Ishikawa (cell line): Measurements from ENCODE around the gene LCP2.

Experiments
- CEBPB ChIP-seq: IDR thresholded peaks from 2 replicates; pipeline ENCODE4 v1.6.1; 2012
- EGR1 ChIP-seq: IDR thresholded peaks from 2 replicates; pipeline ENCODE4 v1.6.1; 2012
- EP300 ChIP-seq: IDR thresholded peaks from 2 replicates; pipeline ENCODE4 v1.6.1; 2012; ENCODE audit warnings: borderline replicate concordance
- MAX ChIP-seq: IDR thresholded peaks from 2 replicates; pipeline ENCODE4 v1.6.1; 2012
- YY1 ChIP-seq: IDR thresholded peaks from 2 replicates; pipeline ENCODE4 v1.6.1; 2012; ENCODE audit warnings: low read depth

GRCh38 chr5:170294057-170294456 is 3.5 kb downstream of the LCP2 start:
- no peak for TF ChIP-seq CEBPB
- no peak for TF ChIP-seq MAX
- TF ChIP-seq YY1 = no peak
- no peak for TF ChIP-seq EGR1
- no peak for TF ChIP-seq EP300
